ENCODE measurements around the gene MROH7. TPM values are rescaled to one million over a fixed set of nuclear protein-coding genes. Genes with fewer than 3 reads are reported as not detected.
A peak's percentile ranks its signal among the peaks of the same experiment; 100 is the strongest.

Gene MROH7
- total and polyA plus RNA-seq, 4 donors, result 0.21 to 3.4 (median 1.9) TPM

DNA sequence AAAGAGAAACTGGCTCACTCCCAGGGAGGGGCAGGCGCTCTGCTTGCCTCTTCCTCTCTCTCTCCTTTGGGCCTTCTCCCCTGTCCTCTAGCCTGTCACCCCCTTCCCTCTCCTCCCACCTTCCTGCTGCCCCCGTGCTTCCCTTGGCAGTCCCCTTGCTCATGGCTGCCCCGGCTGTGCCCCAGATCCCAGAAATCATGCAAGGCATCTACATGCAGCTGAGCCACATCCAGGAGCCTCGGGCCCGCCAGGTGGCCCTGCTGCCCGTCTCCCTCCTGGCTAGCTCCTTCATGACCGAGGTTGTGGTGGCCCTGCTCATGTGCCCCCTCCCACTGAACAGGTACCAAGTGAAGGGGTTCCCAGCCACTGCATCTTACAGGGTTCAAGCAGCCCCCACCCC, 38.1 kb downstream of the MROH7 start:
- no peaks in the 10 kb centered on the region for H3K4me1 ChIP-seq (ENCODE audit: control insufficient read depth in 5 of 5, insufficient read depth in 5 of 5, low read length in 5 of 5)
- no peaks in the 10 kb centered on the region for H3K36me3 ChIP-seq (ENCODE audit: control insufficient read depth in 4 of 4, insufficient read depth in 4 of 4, low read length in 4 of 4)
- TF ChIP-seq, protein P1, sequence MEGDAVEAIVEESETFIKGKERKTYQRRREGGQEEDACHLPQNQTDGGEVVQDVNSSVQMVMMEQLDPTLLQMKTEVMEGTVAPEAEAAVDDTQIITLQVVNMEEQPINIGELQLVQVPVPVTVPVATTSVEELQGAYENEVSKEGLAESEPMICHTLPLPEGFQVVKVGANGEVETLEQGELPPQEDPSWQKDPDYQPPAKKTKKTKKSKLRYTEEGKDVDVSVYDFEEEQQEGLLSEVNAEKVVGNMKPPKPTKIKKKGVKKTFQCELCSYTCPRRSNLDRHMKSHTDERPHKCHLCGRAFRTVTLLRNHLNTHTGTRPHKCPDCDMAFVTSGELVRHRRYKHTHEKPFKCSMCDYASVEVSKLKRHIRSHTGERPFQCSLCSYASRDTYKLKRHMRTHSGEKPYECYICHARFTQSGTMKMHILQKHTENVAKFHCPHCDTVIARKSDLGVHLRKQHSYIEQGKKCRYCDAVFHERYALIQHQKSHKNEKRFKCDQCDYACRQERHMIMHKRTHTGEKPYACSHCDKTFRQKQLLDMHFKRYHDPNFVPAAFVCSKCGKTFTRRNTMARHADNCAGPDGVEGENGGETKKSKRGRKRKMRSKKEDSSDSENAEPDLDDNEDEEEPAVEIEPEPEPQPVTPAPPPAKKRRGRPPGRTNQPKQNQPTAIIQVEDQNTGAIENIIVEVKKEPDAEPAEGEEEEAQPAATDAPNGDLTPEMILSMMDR (IDR thresholded peaks at IDR 0.05; ENCODE audit: control extremely low read depth, extremely low read depth), result no peak
- no peak overlapping the region for H3K27ac ChIP-seq (ENCODE audit: low read depth in 1 of 2, low read length in 1 of 2)
- H3K27me3 ChIP-seq (ENCODE audit: control insufficient read depth in 3 of 3, insufficient read depth in 3 of 3, low read length in 2 of 3), result no peaks in the 10 kb centered on the region
- no peak overlapping the region for H3K9ac ChIP-seq (ENCODE audit: insufficient read depth in 1 of 2, low read length in 2 of 2)
- ATAC-seq (ENCODE audit: insufficient read depth, low FRiP score) (no peak), DNase-seq (no peak)
- 86 to 94% methylated on average over 7 of the region's 7 CpGs for WGBS, 2 donors
- no peak overlapping the region for H3K4me3 ChIP-seq
- H3K9me3 ChIP-seq (ENCODE audit: control insufficient read depth in 4 of 4, insufficient read depth in 3 of 4, low read length in 3 of 4), result no peaks in the 10 kb centered on the region

DNA sequence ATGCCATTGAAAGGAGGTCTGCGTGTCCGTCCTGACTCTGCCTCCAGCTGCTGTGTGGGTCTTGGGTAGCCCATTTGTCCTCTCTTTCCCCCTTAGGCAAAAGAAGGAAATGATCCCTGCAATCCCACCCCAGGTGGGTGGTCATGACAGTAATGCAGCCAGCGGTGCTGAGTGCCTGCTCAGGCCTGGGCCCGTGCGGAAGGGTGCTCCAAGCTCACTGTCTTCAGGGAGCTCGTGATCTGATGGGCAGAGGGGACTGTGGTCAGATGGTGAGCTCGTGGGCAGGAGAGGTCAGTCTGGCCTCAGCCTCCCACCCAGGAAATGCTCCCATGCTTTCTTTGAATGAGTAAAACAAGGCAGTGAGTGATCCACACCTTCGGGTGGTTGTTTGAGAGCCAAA, 38.8 kb downstream of the MROH7 start:
- TF ChIP-seq, protein P1 (IDR thresholded peaks at IDR 0.05; ENCODE audit: control extremely low read depth, extremely low read depth), result no peak
- DNase-seq, result no peak

DNA sequence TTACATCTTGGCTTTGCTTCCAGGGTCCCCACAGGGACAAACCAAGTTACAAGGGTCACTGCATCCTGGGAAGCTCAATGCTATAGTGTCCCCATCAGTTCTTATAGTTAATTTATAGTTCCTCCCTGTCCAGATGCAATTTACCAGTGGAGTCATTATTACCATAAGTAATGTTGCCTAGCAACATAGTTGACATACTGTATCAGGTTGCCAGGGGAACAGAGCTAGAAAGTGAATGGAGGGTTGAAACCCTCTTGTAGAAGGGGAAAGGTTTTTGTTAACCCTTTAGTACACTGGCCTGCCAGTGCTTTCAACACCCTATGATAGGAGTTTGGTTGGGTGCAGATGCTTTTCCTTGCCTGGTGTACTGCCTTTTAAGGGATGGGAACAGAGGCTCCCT, 39.8 kb downstream of the MROH7 start:
- no peak overlapping the region for H3K4me3 ChIP-seq
- no peaks in the 10 kb centered on the region for H3K27me3 ChIP-seq (ENCODE audit: control insufficient read depth in 3 of 3, insufficient read depth in 3 of 3, low read length in 2 of 3)
- H3K36me3 ChIP-seq (ENCODE audit: control insufficient read depth in 4 of 4, insufficient read depth in 4 of 4, low read length in 4 of 4), result no peaks in the 10 kb centered on the region
- H3K9ac ChIP-seq (ENCODE audit: insufficient read depth in 1 of 2, low read length in 2 of 2), result no peak overlapping the region
- no peak for ATAC-seq (ENCODE audit: insufficient read depth, low FRiP score)
- TF ChIP-seq, protein P1 (IDR thresholded peaks at IDR 0.05; ENCODE audit: control extremely low read depth, extremely low read depth), result no peak
- H3K9me3 ChIP-seq (ENCODE audit: control insufficient read depth in 4 of 4, insufficient read depth in 3 of 4, low read length in 3 of 4), result no peaks in the 10 kb centered on the region
- H3K4me1 ChIP-seq (ENCODE audit: control insufficient read depth in 5 of 5, insufficient read depth in 5 of 5, low read length in 5 of 5), result no peaks in the 10 kb centered on the region
- H3K27ac ChIP-seq (ENCODE audit: low read depth in 1 of 2, low read length in 1 of 2), result no peak overlapping the region
- DNase-seq, result peak in 2 of 3 donors; percentile 52

More for the DNA sequence above, 38.8 kb downstream of the MROH7 start:
- 85 to 90% methylated on average over 8 of the region's 8 CpGs for WGBS, 2 donors
- ATAC-seq (ENCODE audit: insufficient read depth, low FRiP score), result no peak
- Histone ChIP-seq H3K27ac (ENCODE audit: low read depth in 1 of 2, low read length in 1 of 2) (no peak overlapping the region), H3K9ac (ENCODE audit: insufficient read depth in 1 of 2, low read length in 2 of 2) (no peak overlapping the region), H3K27me3 (ENCODE audit: control insufficient read depth in 3 of 3, insufficient read depth in 3 of 3, low read length in 2 of 3) (no peaks in the 10 kb centered on the region), H3K4me3 (no peak overlapping the region), H3K9me3 (ENCODE audit: control insufficient read depth in 4 of 4, insufficient read depth in 3 of 4, low read length in 3 of 4) (no peaks in the 10 kb centered on the region), H3K4me1 (ENCODE audit: control insufficient read depth in 5 of 5, insufficient read depth in 5 of 5, low read length in 5 of 5) (no peaks in the 10 kb centered on the region), H3K36me3 (ENCODE audit: control insufficient read depth in 4 of 4, insufficient read depth in 4 of 4, low read length in 4 of 4) (no peaks in the 10 kb centered on the region)

DNA sequence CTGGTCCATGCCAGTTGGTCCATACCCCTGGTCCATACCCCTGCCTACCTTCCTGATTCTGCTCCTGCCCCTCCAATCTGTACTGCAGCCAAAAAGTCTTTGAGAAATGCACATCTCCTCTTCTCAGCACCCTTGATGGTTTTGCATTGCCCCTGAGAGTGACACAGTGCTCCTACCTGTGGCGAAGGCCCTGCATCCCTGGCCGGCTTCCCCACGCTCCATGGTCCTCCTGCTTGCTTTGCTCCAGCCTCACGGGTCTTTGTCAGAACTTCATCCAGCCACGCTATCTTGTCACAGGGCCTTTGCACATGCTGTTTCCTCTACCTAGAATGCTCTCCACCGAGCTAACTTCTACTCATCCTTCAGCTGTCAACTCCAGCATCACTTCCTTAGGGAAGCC, 41.9 kb downstream of the MROH7 start:
- DNase-seq (no peak), ATAC-seq (ENCODE audit: insufficient read depth, low FRiP score) (no peak)
- Histone ChIP-seq H3K9me3 (ENCODE audit: control insufficient read depth in 4 of 4, insufficient read depth in 3 of 4, low read length in 3 of 4) (no peaks in the 10 kb centered on the region), H3K27ac (ENCODE audit: low read depth in 1 of 2, low read length in 1 of 2) (no peak overlapping the region), H3K9ac (ENCODE audit: insufficient read depth in 1 of 2, low read length in 2 of 2) (no peak overlapping the region), H3K4me1 (ENCODE audit: control insufficient read depth in 5 of 5, insufficient read depth in 5 of 5, low read length in 5 of 5) (no peaks in the 10 kb centered on the region), H3K4me3 (no peak overlapping the region), H3K27me3 (ENCODE audit: control insufficient read depth in 3 of 3, insufficient read depth in 3 of 3, low read length in 2 of 3) (no peaks in the 10 kb centered on the region), H3K36me3 (ENCODE audit: control insufficient read depth in 4 of 4, insufficient read depth in 4 of 4, low read length in 4 of 4) (no peaks in the 10 kb centered on the region)
- TF ChIP-seq, protein P1 (IDR thresholded peaks at IDR 0.05; ENCODE audit: control extremely low read depth, extremely low read depth), result no peak
- WGBS, 2 donors, result 85 to 90% methylated on average over 6 of the region's 6 CpGs
